ENCODE data around the gene MISP3. TPM values are rescaled to one million over a fixed set of nuclear protein-coding genes. Genes with fewer than 3 reads are reported as not detected.

The MISP3 gene
- total and polyA plus RNA-seq, 2 donors from 2014 or later = 8.7 to 32.0 TPM

- H3K27ac ChIP-seq (ENCODE audit: low read depth in 2 of 2, low read length in 2 of 2) = no peak overlapping the region
- peak overlapping the region in 1 of 3 donors; percentile 15 for H3K9ac ChIP-seq (ENCODE audit: low read length in 3 of 3)
- FAIRE-seq (no peak), DNase-seq (no peak)
- no peaks in the 10 kb centered on the region for H3K9me3 ChIP-seq (ENCODE audit: control insufficient read depth in 2 of 3, insufficient read depth in 1 of 3, low read length in 3 of 3)
- no peak overlapping the region for H3K4me3 ChIP-seq (ENCODE audit: low read length in 3 of 3)
- no peak for TF ChIP-seq CTCF (IDR thresholded peaks at IDR 0.05; ENCODE audit: borderline replicate concordance, extremely low read depth, insufficient read depth)
- intact Hi-C loops (cut with DNase I) = loop anchor here (10.0 kb wide), 1 partner anchor 174 kb away; no protein-coding TSS in a partner anchor
- H3K27me3 ChIP-seq (ENCODE audit: control insufficient read depth, insufficient read depth, low read length) = no peaks in the 10 kb centered on the region
- H3K36me3 ChIP-seq (ENCODE audit: control insufficient read depth in 2 of 3, insufficient read depth in 3 of 3, low read length in 3 of 3) = no peaks in the 10 kb centered on the region
- peaks cover 0 to 14% (median 11%) of the 10 kb centered on the region in 3 donors for H3K4me1 ChIP-seq (ENCODE audit: control insufficient read depth in 2 of 3, insufficient read depth in 2 of 3, low read depth in 1 of 3, low read length in 3 of 3)
Observed at GRCh38 chr19:14058182-14059092, 14.1 kb upstream of the MISP3 start.

GRCh38 chr19:14059093-14059480, 13.5 kb upstream of the MISP3 start:
- intact Hi-C loops (cut with DNase I) = loop anchor here (10.0 kb wide), 1 partner anchor 174 kb away; no protein-coding TSS in a partner anchor
- H3K27me3 ChIP-seq (ENCODE audit: control insufficient read depth, insufficient read depth, low read length) = no peaks in the 10 kb centered on the region
- no peak overlapping the region for H3K9ac ChIP-seq (ENCODE audit: low read length in 3 of 3)
- peaks cover 0 to 14% (median 11%) of the 10 kb centered on the region in 3 donors for H3K4me1 ChIP-seq (ENCODE audit: control insufficient read depth in 2 of 3, insufficient read depth in 2 of 3, low read depth in 1 of 3, low read length in 3 of 3)
- no peaks in the 10 kb centered on the region for H3K9me3 ChIP-seq (ENCODE audit: control insufficient read depth in 2 of 3, insufficient read depth in 1 of 3, low read length in 3 of 3)
- peak; percentile 54 for TF ChIP-seq CTCF (IDR thresholded peaks at IDR 0.05; ENCODE audit: borderline replicate concordance, extremely low read depth, insufficient read depth)
- peak overlapping the region in 1 of 3 donors; percentile 35 for H3K4me3 ChIP-seq (ENCODE audit: low read length in 3 of 3)
- no peak for FAIRE-seq
- H3K36me3 ChIP-seq (ENCODE audit: control insufficient read depth in 2 of 3, insufficient read depth in 3 of 3, low read length in 3 of 3) = no peaks in the 10 kb centered on the region
- no peak for DNase-seq
- no peak overlapping the region for H3K27ac ChIP-seq (ENCODE audit: low read depth in 2 of 2, low read length in 2 of 2)

DNA sequence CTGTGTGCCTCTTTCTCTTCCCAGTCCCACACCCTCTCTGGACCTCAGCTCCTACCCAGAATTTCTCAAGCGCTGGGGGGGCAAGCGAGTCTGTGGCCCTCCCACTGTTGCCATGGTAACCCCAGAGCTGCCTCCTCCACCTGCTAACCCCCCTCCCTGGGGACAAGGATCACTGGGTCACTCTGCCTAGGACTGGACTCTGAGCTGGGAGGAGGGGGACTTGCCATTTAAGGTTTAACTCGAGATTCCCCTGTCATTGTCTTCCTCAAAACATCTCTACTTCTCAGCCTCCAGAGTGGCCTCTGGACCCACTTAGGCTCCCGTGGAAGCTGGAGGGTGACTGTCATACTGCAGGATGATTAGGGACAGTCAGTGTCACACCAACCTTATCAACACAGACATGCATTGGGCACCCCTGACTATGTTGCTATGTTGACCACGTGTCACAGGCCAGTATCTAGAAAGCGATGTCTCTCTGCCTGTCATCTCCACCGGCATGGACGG, 12.9 kb upstream of the MISP3 start:
- intact Hi-C loops (cut with DNase I) = loop anchor here (10.0 kb wide), 1 partner anchor 175 kb away; no protein-coding TSS in a partner anchor
- no peak for TF ChIP-seq CTCF (IDR thresholded peaks at IDR 0.05; ENCODE audit: borderline replicate concordance, extremely low read depth, insufficient read depth)
- Histone ChIP-seq H3K9ac (ENCODE audit: low read length in 3 of 3) (no peak overlapping the region), H3K9me3 (ENCODE audit: control insufficient read depth in 2 of 3, insufficient read depth in 1 of 3, low read length in 3 of 3) (no peaks in the 10 kb centered on the region), H3K27me3 (ENCODE audit: control insufficient read depth, insufficient read depth, low read length) (no peaks in the 10 kb centered on the region), H3K27ac (ENCODE audit: low read depth in 2 of 2, low read length in 2 of 2) (peak overlapping the region; percentile 44 to 81), H3K4me3 (ENCODE audit: low read length in 3 of 3) (peak overlapping the region in 2 of 3 donors; percentile 43 to 57), H3K4me1 (ENCODE audit: control insufficient read depth in 2 of 3, insufficient read depth in 2 of 3, low read depth in 1 of 3, low read length in 3 of 3) (peaks cover 0 to 14% (median 11%) of the 10 kb centered on the region in 3 donors), H3K36me3 (ENCODE audit: control insufficient read depth in 2 of 3, insufficient read depth in 3 of 3, low read length in 3 of 3) (no peaks in the 10 kb centered on the region)
- FAIRE-seq = no peak
- peak in 2 of 5 donors; percentile 51 to 66 for DNase-seq

Data from kidney (tissue), 14 donors.